ENCODE results near the gene KIF4A. TPM values are rescaled to one million over a fixed set of nuclear protein-coding genes. Genes with fewer than 3 reads are reported as not detected.

Gene KIF4A
- total and polyA plus RNA-seq, 9 of the 15 experiments (the other 6 are each of a cell fraction or from before 2014, with no cell fraction given): 13.0 to 42.7 (median 35.9) TPM

DNA sequence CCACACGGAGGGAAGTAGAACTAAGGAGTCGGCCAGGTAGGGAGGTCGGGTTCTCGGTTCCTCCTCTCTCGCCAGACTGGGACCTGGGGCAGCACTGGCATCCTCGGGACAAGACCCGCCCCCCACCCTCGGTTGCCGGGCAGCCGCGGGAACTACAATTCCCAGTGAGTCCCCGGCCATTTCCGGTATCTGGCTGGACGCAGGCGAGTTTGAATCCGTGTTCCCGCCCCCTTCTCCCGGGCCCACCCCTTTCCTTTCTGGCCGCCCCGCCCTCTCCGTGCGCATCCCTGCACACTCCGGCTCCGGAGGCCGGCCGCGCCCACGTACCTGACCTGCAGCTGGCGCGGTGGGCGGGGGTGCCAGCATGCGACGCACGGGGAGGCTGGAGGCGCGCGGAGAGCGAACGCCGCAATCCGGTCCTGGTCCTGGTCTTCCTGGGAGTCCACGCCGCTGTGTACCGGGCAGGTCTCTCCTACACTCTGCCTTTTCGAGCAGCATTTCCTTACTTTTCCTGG is 144.5 kb downstream of the KIF4A start (continued):
- TF ChIP-seq, protein P1, sequence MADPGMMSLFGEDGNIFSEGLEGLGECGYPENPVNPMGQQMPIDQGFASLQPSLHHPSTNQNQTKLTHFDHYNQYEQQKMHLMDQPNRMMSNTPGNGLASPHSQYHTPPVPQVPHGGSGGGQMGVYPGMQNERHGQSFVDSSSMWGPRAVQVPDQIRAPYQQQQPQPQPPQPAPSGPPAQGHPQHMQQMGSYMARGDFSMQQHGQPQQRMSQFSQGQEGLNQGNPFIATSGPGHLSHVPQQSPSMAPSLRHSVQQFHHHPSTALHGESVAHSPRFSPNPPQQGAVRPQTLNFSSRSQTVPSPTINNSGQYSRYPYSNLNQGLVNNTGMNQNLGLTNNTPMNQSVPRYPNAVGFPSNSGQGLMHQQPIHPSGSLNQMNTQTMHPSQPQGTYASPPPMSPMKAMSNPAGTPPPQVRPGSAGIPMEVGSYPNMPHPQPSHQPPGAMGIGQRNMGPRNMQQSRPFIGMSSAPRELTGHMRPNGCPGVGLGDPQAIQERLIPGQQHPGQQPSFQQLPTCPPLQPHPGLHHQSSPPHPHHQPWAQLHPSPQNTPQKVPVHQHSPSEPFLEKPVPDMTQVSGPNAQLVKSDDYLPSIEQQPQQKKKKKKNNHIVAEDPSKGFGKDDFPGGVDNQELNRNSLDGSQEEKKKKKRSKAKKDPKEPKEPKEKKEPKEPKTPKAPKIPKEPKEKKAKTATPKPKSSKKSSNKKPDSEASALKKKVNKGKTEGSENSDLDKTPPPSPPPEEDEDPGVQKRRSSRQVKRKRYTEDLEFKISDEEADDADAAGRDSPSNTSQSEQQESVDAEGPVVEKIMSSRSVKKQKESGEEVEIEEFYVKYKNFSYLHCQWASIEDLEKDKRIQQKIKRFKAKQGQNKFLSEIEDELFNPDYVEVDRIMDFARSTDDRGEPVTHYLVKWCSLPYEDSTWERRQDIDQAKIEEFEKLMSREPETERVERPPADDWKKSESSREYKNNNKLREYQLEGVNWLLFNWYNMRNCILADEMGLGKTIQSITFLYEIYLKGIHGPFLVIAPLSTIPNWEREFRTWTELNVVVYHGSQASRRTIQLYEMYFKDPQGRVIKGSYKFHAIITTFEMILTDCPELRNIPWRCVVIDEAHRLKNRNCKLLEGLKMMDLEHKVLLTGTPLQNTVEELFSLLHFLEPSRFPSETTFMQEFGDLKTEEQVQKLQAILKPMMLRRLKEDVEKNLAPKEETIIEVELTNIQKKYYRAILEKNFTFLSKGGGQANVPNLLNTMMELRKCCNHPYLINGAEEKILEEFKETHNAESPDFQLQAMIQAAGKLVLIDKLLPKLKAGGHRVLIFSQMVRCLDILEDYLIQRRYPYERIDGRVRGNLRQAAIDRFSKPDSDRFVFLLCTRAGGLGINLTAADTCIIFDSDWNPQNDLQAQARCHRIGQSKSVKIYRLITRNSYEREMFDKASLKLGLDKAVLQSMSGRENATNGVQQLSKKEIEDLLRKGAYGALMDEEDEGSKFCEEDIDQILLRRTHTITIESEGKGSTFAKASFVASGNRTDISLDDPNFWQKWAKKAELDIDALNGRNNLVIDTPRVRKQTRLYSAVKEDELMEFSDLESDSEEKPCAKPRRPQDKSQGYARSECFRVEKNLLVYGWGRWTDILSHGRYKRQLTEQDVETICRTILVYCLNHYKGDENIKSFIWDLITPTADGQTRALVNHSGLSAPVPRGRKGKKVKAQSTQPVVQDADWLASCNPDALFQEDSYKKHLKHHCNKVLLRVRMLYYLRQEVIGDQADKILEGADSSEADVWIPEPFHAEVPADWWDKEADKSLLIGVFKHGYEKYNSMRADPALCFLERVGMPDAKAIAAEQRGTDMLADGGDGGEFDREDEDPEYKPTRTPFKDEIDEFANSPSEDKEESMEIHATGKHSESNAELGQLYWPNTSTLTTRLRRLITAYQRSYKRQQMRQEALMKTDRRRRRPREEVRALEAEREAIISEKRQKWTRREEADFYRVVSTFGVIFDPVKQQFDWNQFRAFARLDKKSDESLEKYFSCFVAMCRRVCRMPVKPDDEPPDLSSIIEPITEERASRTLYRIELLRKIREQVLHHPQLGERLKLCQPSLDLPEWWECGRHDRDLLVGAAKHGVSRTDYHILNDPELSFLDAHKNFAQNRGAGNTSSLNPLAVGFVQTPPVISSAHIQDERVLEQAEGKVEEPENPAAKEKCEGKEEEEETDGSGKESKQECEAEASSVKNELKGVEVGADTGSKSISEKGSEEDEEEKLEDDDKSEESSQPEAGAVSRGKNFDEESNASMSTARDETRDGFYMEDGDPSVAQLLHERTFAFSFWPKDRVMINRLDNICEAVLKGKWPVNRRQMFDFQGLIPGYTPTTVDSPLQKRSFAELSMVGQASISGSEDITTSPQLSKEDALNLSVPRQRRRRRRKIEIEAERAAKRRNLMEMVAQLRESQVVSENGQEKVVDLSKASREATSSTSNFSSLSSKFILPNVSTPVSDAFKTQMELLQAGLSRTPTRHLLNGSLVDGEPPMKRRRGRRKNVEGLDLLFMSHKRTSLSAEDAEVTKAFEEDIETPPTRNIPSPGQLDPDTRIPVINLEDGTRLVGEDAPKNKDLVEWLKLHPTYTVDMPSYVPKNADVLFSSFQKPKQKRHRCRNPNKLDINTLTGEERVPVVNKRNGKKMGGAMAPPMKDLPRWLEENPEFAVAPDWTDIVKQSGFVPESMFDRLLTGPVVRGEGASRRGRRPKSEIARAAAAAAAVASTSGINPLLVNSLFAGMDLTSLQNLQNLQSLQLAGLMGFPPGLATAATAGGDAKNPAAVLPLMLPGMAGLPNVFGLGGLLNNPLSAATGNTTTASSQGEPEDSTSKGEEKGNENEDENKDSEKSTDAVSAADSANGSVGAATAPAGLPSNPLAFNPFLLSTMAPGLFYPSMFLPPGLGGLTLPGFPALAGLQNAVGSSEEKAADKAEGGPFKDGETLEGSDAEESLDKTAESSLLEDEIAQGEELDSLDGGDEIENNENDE (IDR thresholded peaks at IDR 0.05; ENCODE audit: low read depth, low read length): no peak
- TF ChIP-seq ZEB2 (IDR thresholded peaks at IDR 0.05) (no peak), SNRNP70 (optimal IDR thresholded peaks at IDR 0.05; ENCODE audit: low read depth, low read length) (no peak), STAT5B (CRISPR knock-in tag; IDR thresholded peaks at IDR 0.05) (no peak), L3MBTL2 (IDR thresholded peaks at IDR 0.05) (no peak), GATA2 (CRISPR knock-in tag; IDR thresholded peaks at IDR 0.05) (no peak), ZNF232 (CRISPR knock-in tag; IDR thresholded peaks at IDR 0.05) (no peak), ZNF134 (CRISPR knock-in tag; conservative IDR thresholded peaks at IDR 0.05) (no peak), ZZZ3 (IDR thresholded peaks at IDR 0.05) (no peak), FOXP1 (CRISPR knock-in tag; IDR thresholded peaks at IDR 0.05) (no peak)
- TF ChIP-seq, protein P2, sequence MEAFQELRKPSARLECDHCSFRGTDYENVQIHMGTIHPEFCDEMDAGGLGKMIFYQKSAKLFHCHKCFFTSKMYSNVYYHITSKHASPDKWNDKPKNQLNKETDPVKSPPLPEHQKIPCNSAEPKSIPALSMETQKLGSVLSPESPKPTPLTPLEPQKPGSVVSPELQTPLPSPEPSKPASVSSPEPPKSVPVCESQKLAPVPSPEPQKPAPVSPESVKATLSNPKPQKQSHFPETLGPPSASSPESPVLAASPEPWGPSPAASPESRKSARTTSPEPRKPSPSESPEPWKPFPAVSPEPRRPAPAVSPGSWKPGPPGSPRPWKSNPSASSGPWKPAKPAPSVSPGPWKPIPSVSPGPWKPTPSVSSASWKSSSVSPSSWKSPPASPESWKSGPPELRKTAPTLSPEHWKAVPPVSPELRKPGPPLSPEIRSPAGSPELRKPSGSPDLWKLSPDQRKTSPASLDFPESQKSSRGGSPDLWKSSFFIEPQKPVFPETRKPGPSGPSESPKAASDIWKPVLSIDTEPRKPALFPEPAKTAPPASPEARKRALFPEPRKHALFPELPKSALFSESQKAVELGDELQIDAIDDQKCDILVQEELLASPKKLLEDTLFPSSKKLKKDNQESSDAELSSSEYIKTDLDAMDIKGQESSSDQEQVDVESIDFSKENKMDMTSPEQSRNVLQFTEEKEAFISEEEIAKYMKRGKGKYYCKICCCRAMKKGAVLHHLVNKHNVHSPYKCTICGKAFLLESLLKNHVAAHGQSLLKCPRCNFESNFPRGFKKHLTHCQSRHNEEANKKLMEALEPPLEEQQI (IDR thresholded peaks at IDR 0.05): no peak
- TF ChIP-seq, protein P3, sequence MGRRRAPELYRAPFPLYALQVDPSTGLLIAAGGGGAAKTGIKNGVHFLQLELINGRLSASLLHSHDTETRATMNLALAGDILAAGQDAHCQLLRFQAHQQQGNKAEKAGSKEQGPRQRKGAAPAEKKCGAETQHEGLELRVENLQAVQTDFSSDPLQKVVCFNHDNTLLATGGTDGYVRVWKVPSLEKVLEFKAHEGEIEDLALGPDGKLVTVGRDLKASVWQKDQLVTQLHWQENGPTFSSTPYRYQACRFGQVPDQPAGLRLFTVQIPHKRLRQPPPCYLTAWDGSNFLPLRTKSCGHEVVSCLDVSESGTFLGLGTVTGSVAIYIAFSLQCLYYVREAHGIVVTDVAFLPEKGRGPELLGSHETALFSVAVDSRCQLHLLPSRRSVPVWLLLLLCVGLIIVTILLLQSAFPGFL (CRISPR knock-in tag; IDR thresholded peaks at IDR 0.05): no peak
- TF ChIP-seq, protein P4, sequence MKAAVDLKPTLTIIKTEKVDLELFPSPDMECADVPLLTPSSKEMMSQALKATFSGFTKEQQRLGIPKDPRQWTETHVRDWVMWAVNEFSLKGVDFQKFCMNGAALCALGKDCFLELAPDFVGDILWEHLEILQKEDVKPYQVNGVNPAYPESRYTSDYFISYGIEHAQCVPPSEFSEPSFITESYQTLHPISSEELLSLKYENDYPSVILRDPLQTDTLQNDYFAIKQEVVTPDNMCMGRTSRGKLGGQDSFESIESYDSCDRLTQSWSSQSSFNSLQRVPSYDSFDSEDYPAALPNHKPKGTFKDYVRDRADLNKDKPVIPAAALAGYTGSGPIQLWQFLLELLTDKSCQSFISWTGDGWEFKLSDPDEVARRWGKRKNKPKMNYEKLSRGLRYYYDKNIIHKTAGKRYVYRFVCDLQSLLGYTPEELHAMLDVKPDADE (conservative IDR thresholded peaks at IDR 0.05; ENCODE audit: control insufficient read depth, low read depth, low read length): peak; percentile 24; the same call in 1 of the 2 replicates

Measured in K562 (cell line).